Osteoblast (primary cell): ENCODE data around the gene RAB7B. TPM values are rescaled to one million over a fixed set of nuclear protein-coding genes. Genes with fewer than 3 reads are reported as not detected.

Source experiments
- DNase-seq: peaks from one replicate; pipeline ENCODE4 v3.0.0; 2011; ENCODE audit warnings: low spot score, mixed read lengths; ENCODE audit not compliant: insufficient read length; ENCODE audit errors: missing footprints
- H2AFZ ChIP-seq: 2 replicates; pipeline ENCODE4 v1.6.0; 2011; ENCODE audit warnings: mild to moderate bottlenecking, low read length
- H3K27ac ChIP-seq: 2 replicates; pipeline ENCODE4 v1.5.1; 2011; ENCODE audit warnings: mild to moderate bottlenecking, low read depth, low read length, moderate library complexity
- H3K27me3 ChIP-seq: 2 replicates; pipeline ENCODE4 v1.6.0; 2012; ENCODE audit warnings: mild to moderate bottlenecking, control low read depth, inconsistent platforms, low read length, moderate library complexity; ENCODE audit not compliant: insufficient read depth
- H3K36me3 ChIP-seq: 2 replicates; pipeline ENCODE4 v1.5.1; 2011; ENCODE audit warnings: mild to moderate bottlenecking, low read length, control low read depth, moderate library complexity; ENCODE audit not compliant: insufficient read depth
- H3K4me1 ChIP-seq: 2 replicates; pipeline ENCODE4 v1.5.1; 2011; ENCODE audit warnings: mild to moderate bottlenecking, low read length, control low read depth, moderate library complexity; ENCODE audit not compliant: insufficient read depth
- H3K4me2 ChIP-seq: 2 replicates; pipeline ENCODE4 v1.6.0; 2011; ENCODE audit warnings: mild to moderate bottlenecking, low read length; ENCODE audit not compliant: insufficient read depth
- H3K4me3 ChIP-seq: fragments of 200-600 bp; sonication (generic); 3 replicates; pipeline ENCODE4 v1.5.1; 2012; ENCODE audit warnings: mild to moderate bottlenecking, low read length, inconsistent platforms; ENCODE audit not compliant: insufficient read depth
- H3K79me2 ChIP-seq: 2 replicates; pipeline ENCODE4 v1.6.0; 2012; ENCODE audit warnings: mild to moderate bottlenecking, low read length, control low read depth, inconsistent platforms; ENCODE audit not compliant: insufficient read depth
- H3K9me3 ChIP-seq: 2 replicates; pipeline ENCODE4 v1.5.1; 2011; ENCODE audit warnings: low read depth, low read length, control low read depth
- H4K20me1 ChIP-seq: 2 replicates; pipeline ENCODE4 v1.6.0; 2012; ENCODE audit warnings: mild to moderate bottlenecking, low read length, control low read depth; ENCODE audit not compliant: insufficient read depth
- total RNA-seq: library from RNA; depleted of rRNA; stranded (reverse); fragments of >200 nt; gene quantifications from 2 replicates; pipeline ENCODE4 v1.2.3, GENCODE V29; 2012
- TF ChIP-seq, protein P1 (sequence below): IDR thresholded peaks from 2 replicates; pipeline ENCODE4 v1.5.1; 2011; ENCODE audit warnings: mild to moderate bottlenecking, low read depth, low read length, moderate library complexity; ENCODE audit errors: extremely low read depth

Gene RAB7B
- total RNA-seq, 1 donor: 7.6 TPM

DNA sequence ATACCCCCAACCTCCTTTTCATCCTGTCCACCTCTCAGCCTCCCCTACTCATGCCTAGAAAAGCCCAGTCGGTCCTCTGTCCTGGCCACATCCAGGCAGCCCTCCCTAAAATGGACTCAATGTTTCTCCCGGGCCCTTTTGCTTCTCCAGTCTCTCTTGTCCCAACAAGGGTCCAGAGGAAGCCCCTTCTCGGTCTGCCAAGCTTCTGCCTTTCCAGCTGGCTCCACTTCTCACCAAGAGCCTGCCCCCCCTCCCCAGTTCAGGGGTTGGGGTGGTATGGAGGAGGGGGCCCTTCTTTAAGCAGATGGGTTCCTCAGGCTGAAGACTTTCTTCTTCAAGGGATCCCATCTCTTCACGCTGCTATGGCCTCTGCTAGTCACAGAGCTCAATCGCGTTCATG is 23.9 kb downstream of the RAB7B start:
- Histone ChIP-seq H4K20me1 (no peaks in the 10 kb centered on the region), H3K9me3 (no peaks in the 10 kb centered on the region), H3K27ac (no peak overlapping the region), H3K79me2 (no peaks in the 10 kb centered on the region), H2AFZ (no peak overlapping the region), H3K4me1 (peaks cover 11% of the 10 kb centered on the region), H3K4me2 (no peak overlapping the region), H3K4me3 (no peak overlapping the region), H3K27me3 (no peaks in the 10 kb centered on the region), H3K36me3 (peaks cover 6% of the 10 kb centered on the region)
- TF ChIP-seq, protein P1, sequence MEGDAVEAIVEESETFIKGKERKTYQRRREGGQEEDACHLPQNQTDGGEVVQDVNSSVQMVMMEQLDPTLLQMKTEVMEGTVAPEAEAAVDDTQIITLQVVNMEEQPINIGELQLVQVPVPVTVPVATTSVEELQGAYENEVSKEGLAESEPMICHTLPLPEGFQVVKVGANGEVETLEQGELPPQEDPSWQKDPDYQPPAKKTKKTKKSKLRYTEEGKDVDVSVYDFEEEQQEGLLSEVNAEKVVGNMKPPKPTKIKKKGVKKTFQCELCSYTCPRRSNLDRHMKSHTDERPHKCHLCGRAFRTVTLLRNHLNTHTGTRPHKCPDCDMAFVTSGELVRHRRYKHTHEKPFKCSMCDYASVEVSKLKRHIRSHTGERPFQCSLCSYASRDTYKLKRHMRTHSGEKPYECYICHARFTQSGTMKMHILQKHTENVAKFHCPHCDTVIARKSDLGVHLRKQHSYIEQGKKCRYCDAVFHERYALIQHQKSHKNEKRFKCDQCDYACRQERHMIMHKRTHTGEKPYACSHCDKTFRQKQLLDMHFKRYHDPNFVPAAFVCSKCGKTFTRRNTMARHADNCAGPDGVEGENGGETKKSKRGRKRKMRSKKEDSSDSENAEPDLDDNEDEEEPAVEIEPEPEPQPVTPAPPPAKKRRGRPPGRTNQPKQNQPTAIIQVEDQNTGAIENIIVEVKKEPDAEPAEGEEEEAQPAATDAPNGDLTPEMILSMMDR: no peak
- DNase-seq: peak; percentile 44

DNA sequence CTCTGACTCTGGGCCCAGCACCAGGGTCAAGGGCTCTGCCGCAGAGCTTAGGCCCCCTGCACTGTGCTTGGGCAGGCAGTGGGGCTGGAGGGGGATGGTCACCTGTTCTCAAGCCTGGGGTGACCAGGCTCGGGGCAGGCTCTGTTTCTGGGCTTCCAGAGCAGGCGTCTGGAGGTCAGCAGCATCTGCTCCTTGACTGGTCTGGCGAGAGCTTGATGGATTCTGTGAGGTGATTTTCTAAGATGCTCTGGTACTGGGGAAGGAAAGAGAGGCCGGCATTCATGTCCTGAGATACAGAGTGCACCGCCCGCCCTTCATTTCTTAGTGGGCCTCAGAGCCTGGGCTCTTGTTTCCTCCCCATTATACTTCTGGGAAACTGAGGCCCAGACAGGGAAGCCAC is 24.5 kb downstream of the RAB7B start:
- peaks cover 6% of the 10 kb centered on the region for H3K36me3 ChIP-seq
- H3K27ac ChIP-seq: no peak overlapping the region
- H3K4me3 ChIP-seq: no peak overlapping the region
- DNase-seq: peak; percentile 53
- H3K79me2 ChIP-seq: no peaks in the 10 kb centered on the region
- peaks cover 11% of the 10 kb centered on the region for H3K4me1 ChIP-seq
- no peak overlapping the region for H2AFZ ChIP-seq
- H3K9me3 ChIP-seq: no peaks in the 10 kb centered on the region
- no peaks in the 10 kb centered on the region for H4K20me1 ChIP-seq
- TF ChIP-seq, protein P1: no peak
- H3K4me2 ChIP-seq: no peak overlapping the region
- H3K27me3 ChIP-seq: no peaks in the 10 kb centered on the region

DNA sequence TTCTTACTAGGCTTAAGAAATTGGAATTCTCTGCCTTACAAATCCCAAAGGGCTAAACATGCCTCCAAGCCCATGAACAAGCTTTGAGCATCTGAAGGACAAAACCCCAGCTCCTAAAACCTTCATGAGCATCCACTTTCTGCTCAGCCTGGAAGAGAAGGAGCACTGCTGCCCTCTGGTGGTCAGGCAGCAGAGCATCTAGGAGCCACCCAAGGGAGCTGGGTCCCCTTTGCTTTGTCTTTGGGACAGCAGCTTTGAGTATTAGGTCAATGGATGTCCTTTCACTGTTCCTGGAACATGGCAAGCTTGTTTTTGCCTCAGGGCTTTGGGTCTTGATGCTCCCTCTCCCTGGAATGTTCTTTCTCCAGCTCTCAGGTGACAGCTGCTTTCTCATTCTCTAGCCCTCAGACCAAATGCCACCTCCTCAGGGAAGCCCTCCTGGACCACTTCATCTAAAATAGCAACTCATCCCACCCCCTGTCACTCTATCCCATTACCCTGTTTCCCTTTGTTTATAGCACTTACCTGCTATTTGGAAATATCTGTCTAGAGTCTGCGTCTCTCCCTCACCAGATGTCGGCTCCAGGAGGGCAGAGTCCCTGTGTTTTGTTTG is 25.7 kb downstream of the RAB7B start:
- Histone ChIP-seq H3K36me3 (peaks cover 6% of the 10 kb centered on the region), H3K27ac (no peak overlapping the region), H4K20me1 (no peaks in the 10 kb centered on the region), H3K9me3 (no peaks in the 10 kb centered on the region), H3K4me1 (peaks cover 11% of the 10 kb centered on the region), H3K27me3 (no peaks in the 10 kb centered on the region), H3K79me2 (no peaks in the 10 kb centered on the region), H3K4me2 (no peak overlapping the region), H3K4me3 (no peak overlapping the region), H2AFZ (no peak overlapping the region)
- peak; percentile 88 for DNase-seq
- TF ChIP-seq, protein P1: peak; percentile 100

DNA sequence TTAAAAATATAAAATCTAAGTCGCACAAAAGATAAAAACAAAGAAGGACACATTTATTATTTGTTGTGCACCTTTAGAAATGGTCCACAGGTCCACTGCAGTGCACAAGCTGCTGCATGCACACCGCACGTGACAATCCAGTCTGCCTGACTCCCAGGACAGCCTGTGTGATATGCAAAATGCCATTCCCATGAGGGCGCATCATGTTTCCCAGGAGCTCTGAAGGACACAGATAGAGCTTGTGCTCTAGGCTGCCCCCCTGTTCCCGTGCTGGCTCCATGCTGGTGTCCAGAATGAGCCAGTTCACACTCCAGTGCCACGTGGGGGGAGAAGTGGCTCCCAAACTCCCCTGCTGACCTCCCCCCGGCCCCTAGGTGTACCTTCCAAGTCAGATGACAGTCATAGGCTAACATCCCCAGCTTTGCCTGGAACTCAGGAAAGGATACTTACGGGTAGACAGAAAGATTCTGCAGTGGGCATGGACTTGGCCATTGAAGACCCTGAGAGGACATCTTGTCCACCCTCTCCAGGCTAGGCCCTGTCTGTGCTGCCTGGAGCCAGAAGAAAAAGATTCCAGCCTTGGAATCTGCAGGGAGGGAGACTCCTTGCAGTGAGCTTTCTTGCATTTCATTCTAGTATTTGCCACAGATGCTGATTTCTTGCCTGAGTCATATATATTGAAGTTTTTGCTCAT is 26.3 kb downstream of the RAB7B start:
- Histone ChIP-seq H3K36me3 (peaks cover under 1% of the 10 kb centered on the region), H3K27me3 (no peaks in the 10 kb centered on the region), H3K79me2 (no peaks in the 10 kb centered on the region), H3K9me3 (no peaks in the 10 kb centered on the region), H3K4me2 (no peak overlapping the region), H3K4me1 (peaks cover 11% of the 10 kb centered on the region), H4K20me1 (no peaks in the 10 kb centered on the region), H3K27ac (peak overlapping the region; percentile 45), H3K4me3 (no peak overlapping the region), H2AFZ (no peak overlapping the region)
- TF ChIP-seq, protein P1: no peak
- DNase-seq: peak; percentile 59
